ENCODE results near the gene MAGI2. TPM values are rescaled to one million over a fixed set of nuclear protein-coding genes. Genes with fewer than 3 reads are reported as not detected.

The MAGI2 gene
- total RNA-seq, 1 experiment from 2014 or later: 0.34 TPM

DNA sequence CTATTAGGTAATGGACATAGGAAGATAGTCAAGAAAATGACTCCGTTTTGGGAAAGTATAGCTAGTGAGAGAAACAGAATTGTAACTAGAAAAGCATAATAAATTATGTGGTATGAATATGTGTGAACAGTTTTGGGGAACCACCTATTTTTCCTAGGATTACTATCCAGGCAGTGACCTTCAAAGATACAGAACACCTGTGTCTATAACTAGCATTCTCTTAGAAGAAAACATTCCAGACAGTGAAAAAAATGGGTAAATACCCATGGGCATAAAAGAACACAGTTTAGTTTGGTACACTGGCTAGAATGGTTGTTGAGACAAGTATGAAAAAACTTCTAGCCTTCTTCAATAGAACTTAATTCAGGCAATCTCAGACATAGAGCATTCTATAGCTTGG lies 690.8 kb downstream of the MAGI2 start:
- intact Hi-C loops (cut with micrococcal nuclease; ENCODE audit: unreplicated experiment): no loop called here
- no peak for DNase-seq (ENCODE audit: low spot score)
- BruUV-seq (replicated peaks): no TSS peak
- no peaks in the 10 kb centered on the region for H3K4me1 ChIP-seq (ENCODE audit: insufficient read depth, low read length, poor library complexity, severe bottlenecking)
- H3K27me3 ChIP-seq (replicated peaks; ENCODE audit: insufficient read depth, low read depth, low read length, poor library complexity): peaks cover 49% of the 10 kb centered on the region
- H3K4me3 ChIP-seq (ENCODE audit: low read depth, low read length, poor library complexity, severe bottlenecking): no peak overlapping the region
- ChIA-PET POLR2A (ENCODE audit: low non-redundant PET) (no interaction called here), CTCF (no interaction called here)
- H3K9me3 ChIP-seq (ENCODE audit: low read depth, low read length, poor library complexity, severe bottlenecking): no peaks in the 10 kb centered on the region
- H3K36me3 ChIP-seq (ENCODE audit: insufficient read depth, low read length, poor library complexity, severe bottlenecking): no peaks in the 10 kb centered on the region
- no peak overlapping the region for H3K27ac ChIP-seq (ENCODE audit: low read depth, low read length, poor library complexity, severe bottlenecking)
- no peak for TF ChIP-seq EZH2 (IDR thresholded peaks at IDR 0.05; ENCODE audit: borderline replicate concordance, low read depth, low read length, poor library complexity, severe bottlenecking)
- TF ChIP-seq, protein P1, sequence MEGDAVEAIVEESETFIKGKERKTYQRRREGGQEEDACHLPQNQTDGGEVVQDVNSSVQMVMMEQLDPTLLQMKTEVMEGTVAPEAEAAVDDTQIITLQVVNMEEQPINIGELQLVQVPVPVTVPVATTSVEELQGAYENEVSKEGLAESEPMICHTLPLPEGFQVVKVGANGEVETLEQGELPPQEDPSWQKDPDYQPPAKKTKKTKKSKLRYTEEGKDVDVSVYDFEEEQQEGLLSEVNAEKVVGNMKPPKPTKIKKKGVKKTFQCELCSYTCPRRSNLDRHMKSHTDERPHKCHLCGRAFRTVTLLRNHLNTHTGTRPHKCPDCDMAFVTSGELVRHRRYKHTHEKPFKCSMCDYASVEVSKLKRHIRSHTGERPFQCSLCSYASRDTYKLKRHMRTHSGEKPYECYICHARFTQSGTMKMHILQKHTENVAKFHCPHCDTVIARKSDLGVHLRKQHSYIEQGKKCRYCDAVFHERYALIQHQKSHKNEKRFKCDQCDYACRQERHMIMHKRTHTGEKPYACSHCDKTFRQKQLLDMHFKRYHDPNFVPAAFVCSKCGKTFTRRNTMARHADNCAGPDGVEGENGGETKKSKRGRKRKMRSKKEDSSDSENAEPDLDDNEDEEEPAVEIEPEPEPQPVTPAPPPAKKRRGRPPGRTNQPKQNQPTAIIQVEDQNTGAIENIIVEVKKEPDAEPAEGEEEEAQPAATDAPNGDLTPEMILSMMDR (conservative IDR thresholded peaks at IDR 0.05; ENCODE audit: low read depth, low read length): no peak

DNA sequence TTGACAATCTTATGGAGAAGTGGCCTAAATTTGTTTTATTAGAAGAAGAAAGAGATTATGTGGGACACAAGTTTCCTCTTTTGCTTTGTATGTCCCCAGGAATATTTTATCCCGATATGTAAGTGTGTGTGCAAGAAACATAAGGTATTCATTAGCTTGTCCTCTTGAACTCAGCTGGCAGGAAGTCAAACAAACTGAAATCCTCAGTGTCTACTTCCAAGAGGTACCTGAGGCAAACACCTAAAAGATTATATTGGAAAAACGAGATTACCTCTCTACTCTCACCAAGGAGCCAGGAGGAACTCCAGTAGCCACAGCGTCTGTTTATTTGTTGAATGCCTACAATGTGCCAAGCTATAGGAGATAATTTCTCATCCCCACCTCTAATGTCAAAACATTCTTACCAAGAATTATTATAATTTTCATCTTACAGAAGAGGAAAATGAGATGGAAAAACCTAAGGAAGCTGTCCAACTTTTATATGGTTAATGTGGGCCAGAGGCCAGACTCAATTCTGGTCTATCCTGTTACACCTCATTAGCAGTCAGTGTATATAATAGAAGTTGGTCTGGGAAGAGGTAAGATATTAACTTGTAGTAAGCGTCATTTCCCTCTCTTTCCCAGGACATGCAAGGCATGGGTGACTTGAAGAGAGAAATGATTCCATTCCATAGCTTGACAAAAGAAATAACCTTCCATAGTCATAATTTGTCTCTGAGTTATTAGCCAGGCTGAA lies 692.7 kb downstream of the MAGI2 start:
- intact Hi-C loops (cut with micrococcal nuclease; ENCODE audit: unreplicated experiment): no loop called here
- no peak overlapping the region for H3K4me3 ChIP-seq (ENCODE audit: low read depth, low read length, poor library complexity, severe bottlenecking)
- no peaks in the 10 kb centered on the region for H3K36me3 ChIP-seq (ENCODE audit: insufficient read depth, low read length, poor library complexity, severe bottlenecking)
- no TSS peak for BruUV-seq (replicated peaks)
- H3K27me3 ChIP-seq (replicated peaks; ENCODE audit: insufficient read depth, low read depth, low read length, poor library complexity): peaks cover 36% of the 10 kb centered on the region
- DNase-seq (ENCODE audit: low spot score): no peak
- TF ChIP-seq, protein P1 (conservative IDR thresholded peaks at IDR 0.05; ENCODE audit: low read depth, low read length): no peak
- TF ChIP-seq EZH2 (IDR thresholded peaks at IDR 0.05; ENCODE audit: borderline replicate concordance, low read depth, low read length, poor library complexity, severe bottlenecking): no peak
- POLR2A ChIA-PET (ENCODE audit: low non-redundant PET): no interaction called here
- no peaks in the 10 kb centered on the region for H3K9me3 ChIP-seq (ENCODE audit: low read depth, low read length, poor library complexity, severe bottlenecking)
- CTCF ChIA-PET: no interaction called here
- no peaks in the 10 kb centered on the region for H3K4me1 ChIP-seq (ENCODE audit: insufficient read depth, low read length, poor library complexity, severe bottlenecking)
- no peak overlapping the region for H3K27ac ChIP-seq (ENCODE audit: low read depth, low read length, poor library complexity, severe bottlenecking)

DNA sequence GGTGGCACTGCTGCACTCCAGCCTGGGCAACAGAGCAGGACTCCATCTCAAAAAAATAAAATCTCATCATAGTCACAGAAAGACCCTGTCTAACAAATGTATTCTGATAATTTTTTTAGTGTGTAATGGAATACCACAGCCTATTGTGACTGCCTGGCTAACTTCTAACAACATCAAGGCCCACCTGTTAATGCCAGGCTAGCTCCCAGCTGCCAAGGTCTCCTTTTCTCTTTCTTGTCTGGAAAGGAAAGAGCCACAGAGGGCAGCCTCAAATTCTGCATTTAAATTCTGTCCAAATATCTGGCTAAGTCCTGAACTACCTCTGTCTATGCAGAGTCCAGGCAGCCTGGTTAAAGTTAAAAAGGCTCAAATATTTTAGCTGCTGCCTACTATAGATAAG lies 700.9 kb downstream of the MAGI2 start:
- no peak for TF ChIP-seq EZH2 (IDR thresholded peaks at IDR 0.05; ENCODE audit: borderline replicate concordance, low read depth, low read length, poor library complexity, severe bottlenecking)
- TF ChIP-seq, protein P1 (conservative IDR thresholded peaks at IDR 0.05; ENCODE audit: low read depth, low read length): no peak
- no peak for DNase-seq (ENCODE audit: low spot score)
- Histone ChIP-seq H3K36me3 (ENCODE audit: insufficient read depth, low read length, poor library complexity, severe bottlenecking) (no peaks in the 10 kb centered on the region), H3K27ac (ENCODE audit: low read depth, low read length, poor library complexity, severe bottlenecking) (no peak overlapping the region), H3K4me3 (ENCODE audit: low read depth, low read length, poor library complexity, severe bottlenecking) (no peak overlapping the region), H3K4me1 (ENCODE audit: insufficient read depth, low read length, poor library complexity, severe bottlenecking) (no peaks in the 10 kb centered on the region), H3K27me3 (replicated peaks; ENCODE audit: insufficient read depth, low read depth, low read length, poor library complexity) (peaks cover 13% of the 10 kb centered on the region), H3K9me3 (ENCODE audit: low read depth, low read length, poor library complexity, severe bottlenecking) (no peaks in the 10 kb centered on the region)
- intact Hi-C loops (cut with micrococcal nuclease; ENCODE audit: unreplicated experiment): no loop called here
- ChIA-PET CTCF (no interaction called here), POLR2A (ENCODE audit: low non-redundant PET) (no interaction called here)
- no TSS peak for BruUV-seq (replicated peaks)

All from A673 (cell line).